ENCODE results near the gene LMF1. TPM values are rescaled to one million over a fixed set of nuclear protein-coding genes. Genes with fewer than 3 reads are reported as not detected.
"Not testable (repeated sequence)": the region's sequence is repeated elsewhere in the genome, so short reads cannot be mapped to it uniquely, and the experiment has no call there.

Gene LMF1
- polyA plus RNA-seq, 3 donors = 17.9 to 26.7 (median 22.0) TPM

DNA sequence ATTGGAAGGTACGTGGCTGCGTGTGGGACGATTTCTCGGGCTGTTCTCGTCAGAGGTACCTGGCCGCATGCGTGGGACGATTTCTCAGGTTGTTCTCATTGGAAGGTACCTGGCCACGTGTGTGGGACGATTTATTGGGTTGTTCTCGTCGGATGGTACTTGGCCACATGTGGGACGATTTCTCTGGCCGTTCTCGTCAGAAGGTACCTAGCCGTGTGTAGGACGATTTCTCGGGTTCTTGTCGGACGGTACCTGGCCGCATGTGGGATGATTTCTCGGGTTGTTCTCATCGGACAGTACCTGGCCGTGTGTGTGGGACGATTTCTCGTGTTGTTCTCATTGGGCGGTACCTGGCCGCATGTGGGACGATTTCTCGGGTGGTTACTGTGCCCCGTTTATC lies 120.1 kb downstream of the LMF1 start:
- no peak for DNase-seq

DNA sequence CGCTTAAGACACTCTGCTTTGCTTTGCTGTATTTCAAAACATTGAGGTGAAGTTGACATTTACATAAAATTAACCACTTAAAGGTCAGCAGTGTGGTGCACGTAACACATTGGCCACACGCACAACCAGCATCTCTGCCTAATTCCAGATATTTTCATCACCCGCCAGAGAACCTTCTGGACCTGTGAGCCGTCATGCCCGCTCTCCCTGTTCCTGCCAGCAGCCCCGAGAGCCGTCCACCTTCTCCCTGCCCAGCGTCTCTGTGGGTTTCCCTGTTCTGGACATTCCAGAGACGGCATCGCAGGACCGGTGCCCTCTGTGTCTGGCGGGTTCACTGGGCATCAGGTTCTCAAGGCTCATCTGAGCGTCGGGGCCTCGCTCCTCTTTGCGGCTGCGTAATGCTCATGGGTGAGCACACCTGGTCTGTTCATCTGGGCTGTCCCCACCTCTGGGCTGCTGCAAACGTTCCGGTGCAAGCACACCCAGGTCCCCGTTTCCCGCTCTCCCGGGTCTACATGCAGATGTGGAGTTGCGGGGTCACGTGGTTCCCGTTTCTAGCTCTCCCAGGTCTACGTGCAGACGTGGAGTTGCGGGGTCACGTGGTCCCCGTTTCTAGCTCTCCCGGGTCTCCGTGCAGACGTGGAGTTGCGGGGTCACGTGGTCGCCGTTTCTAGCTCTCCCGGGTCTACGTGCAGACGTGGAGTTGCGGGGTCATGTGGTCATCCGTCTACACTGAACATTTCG lies 122.1 kb downstream of the LMF1 start:
- no peak for DNase-seq

DNA sequence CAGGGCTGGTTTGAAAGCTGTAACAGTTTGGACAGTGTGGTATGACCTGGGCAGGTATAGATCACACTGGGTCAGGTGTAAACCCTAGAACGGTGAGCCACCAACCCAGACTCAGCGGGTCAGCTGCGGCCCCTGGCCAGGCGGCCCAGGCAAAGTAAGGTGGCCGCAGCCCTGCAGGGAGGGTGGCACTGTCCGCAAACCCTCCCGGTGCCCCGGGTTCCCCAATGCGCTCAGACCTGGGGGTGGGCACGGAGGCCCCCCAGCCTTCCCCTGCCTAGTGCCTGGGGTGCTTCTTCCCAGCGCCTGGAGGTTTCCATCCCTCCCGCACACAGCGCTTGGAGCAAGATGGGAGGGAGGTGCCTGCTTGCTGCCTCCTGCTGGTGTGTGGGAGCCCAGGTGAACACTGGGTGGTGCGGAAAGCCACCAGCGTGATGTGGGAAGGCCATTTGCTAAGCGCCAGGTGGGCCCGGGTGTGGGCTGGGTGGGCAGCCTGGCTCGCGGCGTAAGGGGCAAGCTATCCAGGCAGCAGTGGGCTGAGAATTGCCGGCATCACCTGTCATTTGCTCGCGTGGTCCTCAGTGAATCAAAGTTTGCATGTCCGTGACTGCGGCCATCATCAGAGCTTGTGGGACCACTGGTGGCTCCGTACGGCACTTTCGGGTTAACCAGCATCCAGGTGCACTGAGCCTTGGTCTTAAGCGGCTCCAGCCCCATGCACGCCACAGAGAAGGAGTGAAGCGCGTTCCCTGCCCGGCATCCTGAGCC lies 122.9 kb downstream of the LMF1 start:
- no peak for DNase-seq

DNA sequence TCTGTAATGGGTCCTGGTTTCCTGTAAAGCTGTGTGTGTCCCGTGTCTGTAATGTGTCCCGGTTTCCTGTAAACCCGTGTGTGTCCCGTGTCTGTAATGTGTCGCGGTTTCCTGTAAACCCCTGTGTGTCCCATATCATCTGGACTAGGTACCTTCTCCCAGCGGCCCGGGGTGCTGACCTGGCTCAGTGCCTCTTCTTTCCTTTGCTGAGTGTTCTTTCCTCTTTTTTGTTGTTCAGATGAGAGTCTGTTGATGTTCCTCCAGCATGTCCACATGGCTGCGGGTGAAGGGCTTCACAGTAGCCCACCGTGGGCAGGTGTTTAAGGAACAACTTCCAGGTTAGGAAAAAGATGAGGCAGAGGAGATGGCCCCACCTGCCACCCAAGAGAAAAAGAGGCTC lies 123.6 kb downstream of the LMF1 start:
- no peak for DNase-seq

DNA sequence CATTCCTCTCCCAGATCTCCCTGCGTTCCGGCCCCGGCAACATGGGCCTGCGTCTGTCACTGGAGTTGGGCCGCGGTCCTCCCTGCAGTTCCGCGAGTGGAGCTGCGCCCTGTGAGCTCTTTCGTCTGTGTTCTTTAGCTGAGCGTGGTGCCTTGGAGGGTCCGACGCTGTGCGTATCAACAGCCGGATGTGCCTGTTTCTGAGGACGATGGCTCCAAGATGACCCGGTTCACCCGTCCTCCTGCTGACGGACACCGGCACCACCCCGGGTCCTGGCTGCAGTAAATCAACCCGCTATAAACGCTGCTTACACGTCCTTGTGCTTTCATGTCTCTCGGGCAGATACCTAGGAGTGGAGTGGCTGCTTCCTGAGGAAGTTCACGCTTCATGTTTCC lies 125.4 kb downstream of the LMF1 start:
- DNase-seq = peak; percentile 40

DNA sequence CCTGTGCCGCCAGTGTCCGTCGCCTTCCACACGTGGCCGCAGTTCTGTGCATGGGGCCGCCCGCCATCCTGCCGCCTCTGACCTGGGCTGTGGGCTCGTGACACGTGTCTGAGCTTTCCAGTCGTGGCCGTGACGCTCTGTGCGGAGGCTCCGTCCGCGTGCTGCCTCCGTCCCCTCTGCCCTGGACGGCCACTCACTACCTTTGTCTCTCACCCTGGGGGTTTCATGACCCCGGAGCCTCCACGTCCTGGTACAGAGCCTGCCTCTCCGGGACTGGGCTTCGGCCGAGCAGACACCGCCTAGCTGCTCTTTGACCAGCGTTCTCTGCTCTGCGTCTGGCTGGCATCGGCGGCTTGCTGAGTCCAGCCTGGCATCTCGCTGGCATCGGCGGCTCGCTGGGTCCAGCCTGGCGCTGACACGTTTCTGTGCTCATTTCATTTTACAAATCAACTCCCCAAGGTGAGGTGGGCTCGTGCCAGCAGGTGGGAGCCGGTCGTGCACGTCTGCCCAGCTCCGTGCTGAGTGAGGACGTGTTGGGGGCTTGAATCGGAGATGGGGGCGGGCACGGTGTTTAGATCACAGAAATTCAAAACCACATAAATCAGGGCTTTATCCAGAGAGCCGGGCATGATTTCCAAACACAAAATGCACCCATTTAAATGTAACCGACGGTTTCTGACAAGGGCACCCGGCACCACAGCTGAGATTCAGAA lies 126.0 kb downstream of the LMF1 start:
- peak; percentile 10 for DNase-seq

DNA sequence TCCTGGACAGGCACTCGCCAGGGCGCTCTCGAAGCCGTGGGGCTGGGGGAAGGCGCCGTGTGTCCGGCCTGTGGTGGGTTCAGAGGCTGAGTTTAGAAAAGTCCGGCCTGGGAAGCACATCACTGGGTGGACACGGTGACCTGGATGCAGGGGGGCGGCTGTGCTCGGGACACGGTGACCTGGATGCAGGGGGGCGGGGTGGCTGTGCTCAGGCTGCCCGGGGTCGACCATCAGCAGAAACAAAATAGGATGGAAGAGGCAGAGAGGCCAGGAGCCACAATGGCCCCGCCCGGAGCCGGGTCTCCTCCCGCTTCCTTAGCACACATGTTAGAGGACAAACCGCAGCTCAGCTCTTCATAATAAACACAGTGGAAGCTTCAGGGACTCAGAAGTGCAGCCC lies 127.0 kb downstream of the LMF1 start:
- DNase-seq = no peak

DNA sequence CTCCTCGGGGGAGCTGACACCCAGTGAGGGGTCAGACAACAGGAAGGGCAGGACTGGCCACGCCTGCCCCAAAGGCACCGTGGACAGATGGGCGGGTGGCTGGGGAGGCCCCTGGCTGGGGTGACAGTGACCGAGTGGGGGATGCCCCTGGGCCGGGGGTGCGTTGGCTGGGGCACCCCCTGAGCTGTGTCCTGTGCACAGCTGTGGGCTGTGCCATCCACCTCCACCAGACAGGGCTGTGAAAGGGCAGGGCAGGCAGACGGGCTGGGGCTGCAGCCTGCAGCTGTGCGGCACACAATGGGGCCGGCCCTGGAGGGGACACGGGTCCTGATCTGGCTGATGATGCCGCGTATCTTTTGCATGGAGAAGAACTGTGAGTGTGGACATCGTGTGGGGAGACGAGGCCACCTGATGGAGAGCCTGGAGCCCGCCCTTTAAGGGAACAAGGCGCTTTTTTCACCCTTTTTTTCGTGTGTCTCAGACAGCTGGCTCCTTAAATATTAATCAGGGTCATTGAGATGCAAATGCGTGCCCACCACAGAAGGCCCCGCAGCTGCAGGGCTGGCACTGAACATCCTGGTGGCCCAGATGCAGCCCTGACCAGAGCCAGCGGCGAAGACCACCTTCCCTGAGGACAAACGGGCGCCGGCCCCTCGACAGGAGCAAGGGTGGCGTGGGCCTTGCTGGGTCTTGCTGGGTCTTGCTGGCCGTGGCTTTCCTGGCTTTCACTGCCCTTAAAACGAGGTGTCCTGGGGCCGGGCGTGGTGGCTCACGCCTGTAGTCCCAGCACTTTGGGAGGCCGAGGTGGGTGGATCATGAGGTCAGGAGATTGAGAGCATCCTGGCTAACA lies 127.8 kb downstream of the LMF1 start:
- no peak for DNase-seq

DNA sequence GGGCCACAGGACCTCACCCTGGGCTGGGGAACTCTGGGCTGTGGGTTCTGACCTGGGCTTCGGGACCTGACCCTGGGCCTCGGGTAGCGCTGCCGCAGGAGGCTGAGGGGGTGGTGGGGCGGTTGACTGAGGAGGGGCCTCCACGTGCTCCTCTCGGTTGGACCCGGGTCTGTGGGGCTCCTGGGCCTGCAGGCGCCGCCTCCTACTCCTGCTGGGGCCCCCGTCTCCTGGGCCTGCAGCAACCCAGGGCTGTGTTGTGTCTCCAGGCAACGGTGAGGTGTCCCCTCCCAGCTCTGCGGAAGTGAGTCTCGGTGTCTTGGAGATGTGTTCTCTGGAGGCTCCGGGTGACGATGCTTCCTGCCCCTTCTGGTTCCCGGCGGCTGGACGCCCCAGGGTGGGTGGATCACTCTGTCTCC lies 128.7 kb downstream of the LMF1 start:
- DNase-seq = peak; percentile 61

DNA sequence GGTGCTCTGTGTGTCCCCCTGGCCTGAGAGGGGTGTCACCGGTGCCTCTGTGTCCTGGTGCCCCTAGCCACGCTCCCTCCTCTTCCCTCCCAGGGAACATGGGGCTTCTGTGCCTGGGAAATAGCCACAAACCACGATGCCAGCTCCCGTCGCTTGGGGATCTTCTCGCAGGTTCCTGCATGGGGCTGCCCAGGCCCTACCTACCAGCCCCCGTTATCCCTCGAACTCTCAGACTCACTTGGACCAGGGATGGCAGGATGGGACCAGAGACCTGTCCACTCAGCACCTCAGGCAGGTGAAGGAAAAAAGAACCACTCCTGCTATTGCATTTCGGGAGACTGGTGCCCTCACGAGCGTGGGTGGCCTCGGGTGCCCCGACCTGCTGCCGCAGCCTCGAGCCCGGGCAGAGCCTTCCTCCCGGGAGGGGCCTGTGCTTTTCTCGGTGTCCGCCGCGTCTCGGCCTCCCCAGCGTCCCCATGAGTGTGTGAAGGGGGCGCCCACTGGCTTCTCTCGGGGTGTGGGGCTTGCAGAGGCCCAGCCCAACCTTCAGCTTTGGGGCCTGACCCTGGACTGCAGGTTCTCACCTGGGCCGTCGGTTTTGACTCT lies 129.2 kb downstream of the LMF1 start:
- DNase-seq = no peak

DNA sequence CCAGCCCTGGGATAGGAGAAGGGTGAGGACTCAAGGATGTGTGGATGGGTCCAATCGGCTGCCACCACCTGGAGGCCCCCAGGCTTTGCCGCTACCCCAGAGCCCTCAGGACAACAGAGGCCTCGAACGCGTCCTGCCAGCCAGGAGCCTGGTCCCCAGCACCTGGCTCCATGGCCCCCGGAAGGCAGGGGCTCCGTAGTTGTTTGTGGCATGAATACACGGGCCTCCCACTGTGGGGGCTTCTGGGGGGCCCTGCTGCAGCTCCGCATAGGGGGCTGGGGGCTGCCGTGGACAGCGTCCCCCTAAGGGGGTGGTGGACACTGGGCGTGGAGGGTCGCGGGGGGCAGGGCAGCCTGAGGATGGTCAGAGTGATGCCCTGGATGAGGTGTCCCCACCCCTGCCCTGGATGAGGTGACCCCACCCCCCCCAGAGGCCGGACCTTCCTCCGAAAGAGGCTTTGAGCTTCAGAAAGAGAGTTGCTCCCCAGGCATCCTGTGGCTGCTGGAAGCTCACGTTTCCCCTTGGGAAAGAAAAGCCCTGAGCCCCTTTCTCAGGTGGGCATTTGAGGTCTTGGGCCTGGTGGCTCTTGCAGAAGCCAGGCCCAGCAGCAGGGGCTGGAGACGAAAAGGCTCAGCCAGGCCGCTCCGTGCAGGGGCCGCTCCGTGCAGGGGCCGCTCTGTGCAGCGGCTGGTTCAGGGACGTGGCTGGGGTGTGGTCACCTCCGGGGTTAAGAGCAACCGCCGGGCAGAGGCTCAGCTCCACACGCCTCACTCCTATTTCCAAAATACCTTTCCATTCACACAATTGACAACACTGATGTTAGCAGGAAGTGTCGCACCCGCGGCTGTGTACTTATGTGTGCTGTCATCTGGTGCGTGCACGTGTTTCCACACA lies 130.0 kb downstream of the LMF1 start:
- DNase-seq = no peak

DNA sequence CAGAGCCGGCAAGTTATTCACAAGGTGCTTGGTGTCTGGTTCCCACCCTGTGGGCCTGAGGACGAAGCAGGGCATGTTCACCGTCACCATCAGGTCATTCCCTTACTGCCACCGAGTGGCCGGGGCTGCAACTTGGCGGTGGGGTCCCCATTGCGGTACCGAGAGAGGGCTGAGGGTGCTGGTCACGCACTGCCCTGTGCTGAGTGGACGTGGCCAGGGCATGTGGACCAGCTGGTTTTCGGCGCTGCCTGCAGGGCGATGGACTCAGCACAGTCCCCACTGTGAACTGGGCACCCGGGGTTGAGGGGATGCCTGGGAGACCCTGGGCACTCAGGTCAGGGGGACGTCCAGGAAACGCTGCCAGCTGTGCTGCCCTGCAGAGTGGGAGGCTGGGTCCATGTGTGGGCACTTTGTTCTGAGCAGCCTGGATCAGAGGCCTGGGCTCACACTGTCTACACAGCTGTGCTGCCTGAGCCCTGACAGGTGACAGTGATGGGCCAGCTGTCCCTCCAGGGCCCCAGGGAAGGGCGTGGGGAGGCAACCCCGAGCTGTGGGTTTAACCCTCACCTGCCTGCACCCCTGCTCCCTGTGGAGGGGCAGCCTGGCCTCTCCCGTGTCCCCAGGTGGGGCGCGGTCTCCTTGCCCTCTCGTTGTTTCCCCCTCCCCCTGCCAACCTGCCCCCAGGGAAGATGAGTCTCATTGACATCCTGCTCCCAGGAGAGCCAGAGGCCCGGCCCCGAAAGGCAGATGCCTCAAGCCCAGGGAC lies 131.0 kb downstream of the LMF1 start:
- DNase-seq = no peak

DNA sequence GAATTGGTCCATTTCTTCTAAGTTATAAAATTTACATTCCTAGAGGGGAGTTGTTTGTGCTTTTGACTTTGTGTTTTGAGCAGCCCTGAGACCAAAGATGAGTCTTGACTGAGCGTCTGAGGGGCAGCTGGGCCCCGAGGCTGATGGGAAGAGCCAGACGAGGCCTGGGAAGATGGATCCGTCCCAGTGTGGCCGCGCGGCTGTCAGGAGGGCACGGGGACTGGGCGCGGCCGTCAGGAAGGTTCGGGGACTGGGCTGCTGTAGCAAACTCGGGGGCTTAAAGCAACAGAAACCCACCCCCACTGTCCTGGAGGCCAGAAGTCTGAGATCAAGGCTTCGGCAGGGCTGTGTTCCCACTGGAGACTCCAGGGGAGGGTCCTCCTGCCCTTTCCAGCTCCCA lies 132.0 kb downstream of the LMF1 start:
- DNase-seq = no peak

DNA sequence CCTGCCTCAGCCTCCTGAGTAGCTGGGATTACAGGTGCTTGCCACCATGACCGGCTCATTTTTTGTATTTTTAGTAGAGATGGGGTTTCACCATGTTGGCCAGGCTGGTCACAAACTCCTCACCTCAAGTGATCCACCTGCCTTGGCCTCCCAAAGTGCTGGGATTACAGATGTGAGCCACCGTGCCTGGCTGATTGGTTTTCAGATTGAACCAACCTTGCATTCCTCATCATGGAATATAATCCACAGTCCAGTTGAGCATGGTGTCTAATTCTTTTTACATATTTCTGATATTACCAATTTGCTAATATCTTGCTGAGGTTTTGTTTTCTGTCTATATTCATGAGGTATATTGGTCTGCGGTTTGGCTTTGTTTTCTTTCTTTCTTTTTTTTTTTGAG lies 134.0 kb downstream of the LMF1 start:
- DNase-seq = not testable (repeated sequence)

DNA sequence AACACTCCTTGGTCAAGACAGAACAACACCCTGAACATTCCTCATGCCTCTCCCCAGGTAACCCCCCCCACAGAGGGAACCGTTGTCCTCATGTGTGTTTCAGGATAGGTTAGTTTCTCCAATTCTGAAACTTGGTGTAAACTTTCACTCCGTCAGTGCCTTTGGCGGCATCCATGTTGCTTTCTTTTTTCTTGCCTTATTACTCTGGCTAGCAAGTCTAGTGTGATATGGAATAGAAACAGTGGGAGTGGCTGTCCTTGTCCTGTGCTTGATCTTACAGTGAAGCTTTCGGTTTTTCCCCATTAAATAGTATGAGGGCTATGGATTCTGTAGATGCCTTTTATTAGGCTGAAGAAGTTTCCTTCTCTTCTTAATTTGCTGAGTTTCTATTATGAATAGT lies 134.6 kb downstream of the LMF1 start:
- no peak for DNase-seq

DNA sequence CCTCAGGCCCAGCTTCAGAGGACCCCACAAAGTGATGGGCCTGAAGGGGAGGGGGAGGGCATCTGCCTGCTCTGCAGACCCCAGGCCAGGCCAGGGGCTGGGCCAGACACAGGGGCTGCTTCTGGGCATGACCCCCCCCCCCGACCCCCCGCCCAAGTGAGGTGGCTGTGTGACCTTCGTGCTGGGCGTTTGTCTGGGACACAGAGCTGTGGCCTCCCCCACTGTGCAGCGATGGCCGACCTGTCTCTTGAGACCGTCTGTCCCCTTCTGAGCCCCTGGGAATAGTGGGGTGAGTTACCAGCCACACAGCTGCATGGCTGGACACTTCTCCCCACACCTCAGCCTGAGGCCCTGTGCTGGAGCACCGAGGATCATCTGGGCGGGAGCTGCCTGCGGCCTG lies 135.4 kb downstream of the LMF1 start:
- DNase-seq = no peak

DNA sequence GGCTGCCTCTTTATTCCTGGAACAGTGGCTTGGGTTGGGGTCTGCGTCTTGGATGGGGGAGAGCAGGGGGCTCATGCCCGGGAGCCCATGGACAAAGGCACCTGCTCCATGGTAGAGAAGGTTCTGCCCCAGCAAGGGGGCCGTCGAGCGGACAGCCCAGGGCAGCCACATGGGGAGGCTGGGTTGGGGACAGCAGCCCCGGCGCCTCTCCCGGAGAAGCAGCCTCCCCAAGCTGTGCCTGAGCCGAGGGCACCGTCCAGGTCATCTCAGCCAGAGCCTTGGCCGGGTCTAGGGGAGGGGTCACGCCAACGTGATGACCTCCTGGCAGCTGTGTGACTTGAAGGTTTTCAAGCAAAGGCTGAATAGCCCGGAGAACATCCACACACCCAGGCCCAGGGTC lies 137.4 kb downstream of the LMF1 start:
- no peak for DNase-seq

DNA sequence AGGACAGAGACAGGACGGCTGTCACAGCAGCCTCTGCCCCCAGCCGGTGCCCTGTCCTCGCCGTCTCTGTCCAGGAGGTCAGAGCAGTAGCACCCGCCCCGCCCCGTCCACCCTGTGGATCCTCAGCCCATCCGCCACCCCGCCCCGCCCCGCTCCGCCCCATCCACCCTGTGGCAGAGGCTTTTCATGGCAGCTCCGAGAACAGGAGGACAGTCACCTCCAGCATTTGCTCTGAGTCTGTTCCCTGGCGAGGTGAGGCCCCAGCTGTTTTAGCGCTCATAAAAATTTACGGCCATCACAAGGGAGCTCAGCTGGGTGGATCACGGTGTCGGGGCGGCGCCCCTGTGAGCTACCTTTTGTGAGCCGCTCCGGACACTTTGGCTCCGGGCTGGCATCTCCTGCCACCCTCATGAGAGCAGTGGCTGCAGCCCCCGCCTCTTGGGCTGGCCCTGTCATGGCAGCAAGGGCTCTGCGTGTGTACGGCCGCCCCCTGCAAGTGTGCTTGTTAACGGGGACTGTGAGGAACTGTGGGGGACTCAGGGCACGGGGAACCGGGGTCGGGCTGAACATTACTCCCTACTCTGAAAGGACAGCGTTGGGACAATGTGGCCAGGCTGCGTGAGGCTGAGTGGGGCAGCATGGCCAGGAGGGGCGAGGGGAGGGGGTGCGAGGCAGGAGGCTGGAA lies 138.0 kb downstream of the LMF1 start:
- no peak for DNase-seq

Data from renal pelvis (tissue), 4 donors.